Gastroesophageal sphincter (tissue), 3 donors: Measurements from ENCODE around the gene GMDS.

Source experiments
- CTCF ChIP-seq, 4 experiments: fragments of 200-600 bp in 2 of 4; fragments of 450-650 bp in 2 of 4; sonication (generic) in 1 of 4; IDR thresholded peaks; one replicate each; pipeline ENCODE4 v1.5.1; 2017 to 2019; ENCODE audit warnings: antibody characterized with exemption in 4 of 4, mild to moderate bottlenecking in 2 of 4, moderate library complexity in 2 of 4
- EP300 ChIP-seq: sonication (generic); formaldehyde crosslinking; IDR thresholded peaks from one replicate; pipeline ENCODE4 v1.6.1; 2017; ENCODE audit warnings: antibody characterized with exemption, mild to moderate bottlenecking
- POLR2A ChIP-seq, 2 donors: fragments of 450-650 bp; IDR thresholded peaks; one replicate each; pipeline ENCODE4 v1.6.1; 2017; ENCODE audit warnings: antibody characterized with exemption in 2 of 2, mild to moderate bottlenecking in 2 of 2, moderate library complexity in 1 of 2
- POLR2AphosphoS5 ChIP-seq: sonication (generic); formaldehyde crosslinking; IDR thresholded peaks from one replicate; pipeline ENCODE4 v1.6.1; 2017; ENCODE audit warnings: antibody characterized with exemption

DNA sequence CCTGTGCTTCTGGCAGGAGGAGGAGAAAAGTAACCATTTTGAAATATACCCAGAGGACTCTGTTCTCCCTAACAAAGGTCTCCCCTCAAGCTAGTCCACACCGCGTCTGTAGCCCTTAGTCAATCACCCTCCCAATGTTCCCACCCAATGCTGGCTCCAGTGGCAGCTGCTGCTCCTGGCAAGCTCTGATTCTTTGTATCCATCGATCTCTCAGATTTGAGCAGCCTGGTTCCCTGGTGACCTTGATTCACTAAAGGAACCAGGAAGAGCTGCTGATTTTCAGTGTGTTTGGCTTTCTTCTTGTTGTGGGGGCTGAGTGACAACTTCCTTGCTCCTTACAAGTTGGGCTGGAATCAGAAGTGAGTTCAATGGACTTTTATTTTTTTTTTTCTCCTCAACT, 567.2 kb downstream of the GMDS start:
- TF ChIP-seq CTCF (IDR thresholded peaks at IDR 0.05): no peak
- no peak for TF ChIP-seq POLR2A (IDR thresholded peaks at IDR 0.05)
- no peak for TF ChIP-seq EP300
- TF ChIP-seq POLR2AphosphoS5: no peak
